Thoracic aorta (tissue), 2 donors: ENCODE measurements around the gene DHX35. TPM values are rescaled to one million over a fixed set of nuclear protein-coding genes. Genes with fewer than 3 reads are reported as not detected.

Experiments
- ATAC-seq: fragments of 150-250 bp; one replicate; pipeline ENCODE4 v1.8.0; 2017; ENCODE audit warnings: low read depth; ENCODE audit not compliant: insufficient number of reproducible peaks, low FRiP score
- DNase-seq: peaks from one replicate; pipeline ENCODE4 v3.0.0-alpha.2; 2020; ENCODE audit warnings: low spot score
- H3K27ac ChIP-seq, 2 donors: fragments of 200-600 bp; sonication (generic); 1 replicate in 1 of 2; 2 replicates in 1 of 2; pipeline ENCODE4 v1.5.1; 2016; ENCODE audit warnings: mild to moderate bottlenecking in 2 of 2, moderate library complexity in 2 of 2
- H3K27me3 ChIP-seq: fragments of 200-600 bp; sonication (generic); replicated peaks from 2 replicates; pipeline ENCODE4 v1.6.0; 2016; ENCODE audit warnings: mild to moderate bottlenecking; ENCODE audit not compliant: insufficient read depth
- H3K36me3 ChIP-seq: fragments of 200-600 bp; sonication (generic); one replicate; pipeline ENCODE4 v1.5.1; 2016
- H3K4me1 ChIP-seq, 2 donors: fragments of 200-600 bp; sonication (generic); 1 replicate in 1 of 2; 2 replicates in 1 of 2; pipeline versions ENCODE4 v1.5.1 to v1.6.0; 2016; ENCODE audit warnings: low read depth in 2 of 2, mild to moderate bottlenecking in 1 of 2; ENCODE audit not compliant: control insufficient read depth in 1 of 2
- H3K4me3 ChIP-seq: fragments of 200-600 bp; sonication (generic); 2 replicates; pipeline ENCODE4 v1.5.1; 2016; ENCODE audit warnings: mild to moderate bottlenecking
- H3K9me3 ChIP-seq: fragments of 200-600 bp; sonication (generic); 2 replicates; pipeline ENCODE4 v1.5.1; 2016
- total RNA-seq, 2 donors: library from RNA; depleted of rRNA; stranded (reverse); fragments of >200 nt; gene quantifications; one replicate each; pipeline versions ENCODE4 v1.1.0 to v1.2.3, GENCODE V29; 2016
- TF ChIP-seq, protein P1 (sequence below): fragments of 200-600 bp; sonication (generic); IDR thresholded peaks from one replicate; pipeline ENCODE4 v1.5.1; 2019; ENCODE audit warnings: antibody characterized with exemption

The DHX35 gene
- total RNA-seq, 2 donors from 2014 or later: 17.9 to 23.8 TPM

- Histone ChIP-seq H3K9me3 (no peaks in the 10 kb centered on the region), H3K27me3 (no peaks in the 10 kb centered on the region), H3K4me1 (no peaks in the 10 kb centered on the region), H3K36me3 (no peaks in the 10 kb centered on the region), H3K27ac (no peak overlapping the region), H3K4me3 (no peak overlapping the region)
- TF ChIP-seq, protein P1, sequence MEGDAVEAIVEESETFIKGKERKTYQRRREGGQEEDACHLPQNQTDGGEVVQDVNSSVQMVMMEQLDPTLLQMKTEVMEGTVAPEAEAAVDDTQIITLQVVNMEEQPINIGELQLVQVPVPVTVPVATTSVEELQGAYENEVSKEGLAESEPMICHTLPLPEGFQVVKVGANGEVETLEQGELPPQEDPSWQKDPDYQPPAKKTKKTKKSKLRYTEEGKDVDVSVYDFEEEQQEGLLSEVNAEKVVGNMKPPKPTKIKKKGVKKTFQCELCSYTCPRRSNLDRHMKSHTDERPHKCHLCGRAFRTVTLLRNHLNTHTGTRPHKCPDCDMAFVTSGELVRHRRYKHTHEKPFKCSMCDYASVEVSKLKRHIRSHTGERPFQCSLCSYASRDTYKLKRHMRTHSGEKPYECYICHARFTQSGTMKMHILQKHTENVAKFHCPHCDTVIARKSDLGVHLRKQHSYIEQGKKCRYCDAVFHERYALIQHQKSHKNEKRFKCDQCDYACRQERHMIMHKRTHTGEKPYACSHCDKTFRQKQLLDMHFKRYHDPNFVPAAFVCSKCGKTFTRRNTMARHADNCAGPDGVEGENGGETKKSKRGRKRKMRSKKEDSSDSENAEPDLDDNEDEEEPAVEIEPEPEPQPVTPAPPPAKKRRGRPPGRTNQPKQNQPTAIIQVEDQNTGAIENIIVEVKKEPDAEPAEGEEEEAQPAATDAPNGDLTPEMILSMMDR: no peak
- ATAC-seq: no peak
- DNase-seq: no peak
Measured at GRCh38 chr20:39057143-39057542, 95.0 kb downstream of the DHX35 start.

- H3K4me1 ChIP-seq: no peaks in the 10 kb centered on the region
- H3K27ac ChIP-seq: no peak overlapping the region
- ATAC-seq (no peak), DNase-seq (no peak)
- no peak overlapping the region for H3K4me3 ChIP-seq
- H3K27me3 ChIP-seq: no peaks in the 10 kb centered on the region
- no peaks in the 10 kb centered on the region for H3K36me3 ChIP-seq
- H3K9me3 ChIP-seq: no peaks in the 10 kb centered on the region
- TF ChIP-seq, protein P1: no peak
Measured at GRCh38 chr20:39057911-39058310, 95.8 kb downstream of the DHX35 start.

GRCh38 chr20:39059036-39059435 lies 96.9 kb downstream of the DHX35 start:
- H3K4me1 ChIP-seq: no peaks in the 10 kb centered on the region
- no peak for DNase-seq
- no peak overlapping the region for H3K27ac ChIP-seq
- no peak overlapping the region for H3K4me3 ChIP-seq
- no peaks in the 10 kb centered on the region for H3K9me3 ChIP-seq
- TF ChIP-seq, protein P1: no peak
- no peaks in the 10 kb centered on the region for H3K27me3 ChIP-seq
- H3K36me3 ChIP-seq: no peaks in the 10 kb centered on the region
- no peak for ATAC-seq

GRCh38 chr20:39066471-39067242 lies 104.5 kb downstream of the DHX35 start:
- TF ChIP-seq, protein P1: no peak
- no peaks in the 10 kb centered on the region for H3K4me1 ChIP-seq
- H3K27me3 ChIP-seq: no peaks in the 10 kb centered on the region
- no peaks in the 10 kb centered on the region for H3K36me3 ChIP-seq
- no peak overlapping the region for H3K27ac ChIP-seq
- no peak for DNase-seq
- H3K4me3 ChIP-seq: no peak overlapping the region
- no peak for ATAC-seq
- no peaks in the 10 kb centered on the region for H3K9me3 ChIP-seq

- H3K4me1 ChIP-seq: no peaks in the 10 kb centered on the region
- TF ChIP-seq, protein P1: no peak
- DNase-seq (no peak), ATAC-seq (no peak)
- no peak overlapping the region for H3K4me3 ChIP-seq
- H3K36me3 ChIP-seq: no peaks in the 10 kb centered on the region
- no peak overlapping the region for H3K27ac ChIP-seq
- no peaks in the 10 kb centered on the region for H3K9me3 ChIP-seq
- no peaks in the 10 kb centered on the region for H3K27me3 ChIP-seq
Measured at GRCh38 chr20:39067526-39068216, 105.5 kb downstream of the DHX35 start.
